HEK293T (cell line): ENCODE data around the gene BRAT1.
"Not testable (repeated sequence)": the region's sequence is repeated elsewhere in the genome, so short reads cannot be mapped to it uniquely, and the experiment has no call there.

Experiments used
- CTCF ChIA-PET: fragments of 350-600 bp; formaldehyde crosslinking; extraction: SDS; loops from one replicate; lab custom pipeline; 2021; ENCODE audit warnings: antibody characterized with exemption, inconsistent platforms; lab: Yijun Ruan, JAX
- POLR2A ChIA-PET: fragments of 350-600 bp; formaldehyde crosslinking; extraction: SDS; loops from one replicate; lab custom pipeline; 2020; ENCODE audit warnings: antibody characterized with exemption, inconsistent platforms; lab: Yijun Ruan, JAX
- DNase-seq: peaks from one replicate; pipeline ENCODE4 v3.0.0; 2012; ENCODE audit warnings: mixed read lengths; ENCODE audit errors: extremely low spot score
- ARNT ChIP-seq: fragments of 450-650 bp; IDR thresholded peaks from 2 replicates; pipeline ENCODE4 v1.6.1; 2017; ENCODE audit warnings: mild to moderate bottlenecking
- BHLHE40 ChIP-seq: fragments of 450-650 bp; IDR thresholded peaks from 2 replicates; pipeline ENCODE4 v1.6.1; 2016; ENCODE audit warnings: mild to moderate bottlenecking, moderate library complexity, borderline replicate concordance
- CTBP1 ChIP-seq: fragments of 450-650 bp; IDR thresholded peaks from 2 replicates; pipeline ENCODE4 v1.6.1; 2016; ENCODE audit warnings: borderline replicate concordance
- ELF4 ChIP-seq: fragments of 450-650 bp; IDR thresholded peaks from 2 replicates; pipeline ENCODE4 v1.6.1; 2017; ENCODE audit warnings: antibody characterized with exemption
- FOXA1 ChIP-seq: fragments of 450-650 bp; IDR thresholded peaks from 2 replicates; pipeline ENCODE4 v1.6.1; 2016; ENCODE audit warnings: mild to moderate bottlenecking
- FOXK2 ChIP-seq: fragments of 450-650 bp; IDR thresholded peaks from 2 replicates; pipeline ENCODE4 v1.6.1; 2016; ENCODE audit warnings: mild to moderate bottlenecking
- FOXM1 ChIP-seq: fragments of 450-650 bp; IDR thresholded peaks from 2 replicates; pipeline ENCODE4 v1.6.1; 2017; ENCODE audit warnings: mild to moderate bottlenecking, borderline replicate concordance
- HDGF ChIP-seq: fragments of 450-650 bp; IDR thresholded peaks from 2 replicates; pipeline ENCODE4 v1.6.1; 2017; ENCODE audit warnings: antibody characterized with exemption, borderline replicate concordance
- L3MBTL2 ChIP-seq: fragments of 450-650 bp; conservative IDR thresholded peaks from 2 replicates; pipeline ENCODE4 v1.6.1; 2016; ENCODE audit warnings: mild to moderate bottlenecking
- LEF1 ChIP-seq: fragments of 450-650 bp; IDR thresholded peaks from 2 replicates; pipeline ENCODE4 v1.6.1; 2017; ENCODE audit warnings: mild to moderate bottlenecking, borderline replicate concordance
- NFRKB ChIP-seq: fragments of 450-650 bp; IDR thresholded peaks from 2 replicates; pipeline ENCODE4 v1.6.1; 2016; ENCODE audit warnings: mild to moderate bottlenecking, moderate library complexity
- SP1 ChIP-seq: fragments of 450-650 bp; IDR thresholded peaks from 2 replicates; pipeline ENCODE4 v1.6.1; 2017
- SUZ12 ChIP-seq: fragments of 450-650 bp; IDR thresholded peaks from 2 replicates; pipeline ENCODE4 v1.6.1; 2016; ENCODE audit warnings: mild to moderate bottlenecking
- TARDBP ChIP-seq: fragments of 450-650 bp; IDR thresholded peaks from 2 replicates; pipeline ENCODE4 v1.6.1; 2016
- ZNF384 ChIP-seq: fragments of 450-650 bp; IDR thresholded peaks from 2 replicates; pipeline ENCODE4 v1.6.1; 2016
- TF ChIP-seq, protein P1 (sequence below): fragments of 450-650 bp; IDR thresholded peaks from 2 replicates; pipeline ENCODE4 v1.6.1; 2016

Gene BRAT1

DNA sequence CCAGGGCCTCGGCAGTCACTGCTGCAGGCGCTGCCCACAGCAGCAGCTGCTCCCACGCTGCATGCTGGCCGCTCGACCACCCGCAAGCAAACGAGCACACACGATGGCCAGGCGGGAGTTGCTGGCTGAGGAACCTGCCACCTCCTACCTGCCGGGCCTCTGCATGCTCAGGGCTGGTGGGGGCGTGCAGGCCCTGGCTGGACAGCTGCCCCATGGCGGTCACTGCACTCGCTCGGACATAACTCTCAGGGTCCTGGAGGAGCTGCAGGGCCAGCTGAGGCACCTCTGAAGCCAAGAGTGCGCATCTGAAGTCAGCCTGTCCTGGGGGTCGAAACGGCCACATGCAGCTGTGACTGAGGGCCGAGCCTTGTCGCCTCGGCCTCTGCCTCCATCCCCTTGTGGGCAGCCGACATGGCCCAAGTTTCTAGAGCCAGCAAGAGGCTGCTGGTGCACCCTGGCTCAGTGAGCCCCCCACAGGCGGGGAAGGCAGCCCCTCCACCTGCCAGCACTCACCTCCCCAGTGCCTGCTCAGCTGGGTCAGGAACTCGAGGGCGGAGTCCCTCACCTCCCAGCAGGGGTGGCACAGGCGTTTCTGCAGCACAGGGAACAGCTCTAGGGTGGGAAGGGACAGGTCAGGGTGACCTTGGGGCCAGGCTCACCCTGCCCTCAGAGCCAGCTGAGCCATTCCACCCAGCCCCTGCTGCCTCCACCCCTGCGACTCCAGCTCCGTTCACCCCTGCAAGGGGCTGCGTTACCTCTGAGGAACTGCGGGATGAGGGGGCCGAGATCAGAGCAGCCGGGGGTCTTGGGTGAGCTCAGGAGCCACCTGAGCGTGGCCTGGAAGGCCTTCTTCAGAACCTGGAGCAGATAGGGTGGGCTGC, 16.1 kb downstream of the BRAT1 start:
- no peak for TF ChIP-seq BHLHE40
- TF ChIP-seq CTBP1 = no peak
- TF ChIP-seq L3MBTL2 = no peak
- no peak for TF ChIP-seq SUZ12
- TF ChIP-seq FOXA1 = no peak
- no peak for TF ChIP-seq ZNF384
- TF ChIP-seq NFRKB = no peak
- TF ChIP-seq FOXK2 = no peak
- TF ChIP-seq SP1 = no peak
- no peak for TF ChIP-seq HDGF
- TF ChIP-seq LEF1 = no peak
- no peak for TF ChIP-seq FOXM1
- TF ChIP-seq TARDBP = no peak
- TF ChIP-seq ELF4 = no peak
- TF ChIP-seq, protein P1, sequence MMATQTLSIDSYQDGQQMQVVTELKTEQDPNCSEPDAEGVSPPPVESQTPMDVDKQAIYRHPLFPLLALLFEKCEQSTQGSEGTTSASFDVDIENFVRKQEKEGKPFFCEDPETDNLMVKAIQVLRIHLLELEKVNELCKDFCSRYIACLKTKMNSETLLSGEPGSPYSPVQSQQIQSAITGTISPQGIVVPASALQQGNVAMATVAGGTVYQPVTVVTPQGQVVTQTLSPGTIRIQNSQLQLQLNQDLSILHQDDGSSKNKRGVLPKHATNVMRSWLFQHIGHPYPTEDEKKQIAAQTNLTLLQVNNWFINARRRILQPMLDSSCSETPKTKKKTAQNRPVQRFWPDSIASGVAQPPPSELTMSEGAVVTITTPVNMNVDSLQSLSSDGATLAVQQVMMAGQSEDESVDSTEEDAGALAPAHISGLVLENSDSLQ = no peak
- TF ChIP-seq ARNT = no peak
- ChIA-PET POLR2A (interaction anchor here (1.1 kb wide), 1 partner anchor 19 kb away, joined by 3 read pairs; no protein-coding TSS in a partner anchor), CTCF (no interaction called here)
- DNase-seq = no peak

DNA sequence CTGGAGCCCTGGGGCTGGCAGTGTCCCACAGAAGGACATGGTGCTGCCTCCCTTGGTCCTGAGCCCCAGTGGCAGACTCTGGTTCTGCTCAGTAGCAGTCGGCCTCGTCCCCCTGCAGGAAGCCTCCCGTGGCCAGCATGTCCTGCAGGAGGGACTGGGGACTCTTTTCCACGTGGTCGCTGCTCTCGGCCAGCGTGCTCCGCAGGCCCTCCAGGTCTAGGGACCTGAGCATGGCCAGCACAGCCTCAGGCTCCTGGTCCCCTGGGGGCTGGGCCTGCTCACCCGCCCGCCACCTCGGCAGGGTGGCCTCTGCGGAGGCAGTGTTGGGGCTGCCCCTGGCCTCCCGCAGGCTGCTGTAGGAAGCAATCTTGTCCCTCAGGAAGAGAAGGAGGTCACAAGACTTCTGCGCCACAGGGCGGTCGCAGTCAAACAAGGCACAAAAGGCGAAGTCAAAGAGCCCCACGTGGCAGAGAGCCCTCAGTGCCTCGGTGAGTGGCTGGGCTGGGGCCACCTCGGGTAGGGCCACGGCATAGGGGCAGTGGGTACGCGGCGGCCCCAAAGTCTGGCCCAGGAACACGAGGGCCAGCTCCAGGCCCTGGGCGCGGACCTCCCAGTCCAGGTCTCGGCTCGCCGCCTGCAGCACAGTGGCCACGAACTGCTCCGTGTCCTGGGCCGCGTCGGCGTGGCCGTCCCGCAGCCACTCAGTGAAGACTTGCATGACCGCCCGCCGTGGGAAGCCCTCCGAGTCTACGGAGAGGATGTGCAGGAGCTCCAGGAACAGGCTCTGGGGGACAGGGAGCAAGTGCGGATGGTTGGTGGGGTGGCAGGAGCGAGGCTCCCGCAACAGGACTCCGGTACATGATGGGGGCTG, 17.1 kb downstream of the BRAT1 start:
- DNase-seq = no peak
- POLR2A ChIA-PET = no interaction called here
- CTCF ChIA-PET = no interaction called here
- TF ChIP-seq FOXA1 (no peak), LEF1 (no peak), ARNT (no peak), SUZ12 (no peak), L3MBTL2 (no peak), SP1 (no peak), FOXM1 (no peak)

DNA sequence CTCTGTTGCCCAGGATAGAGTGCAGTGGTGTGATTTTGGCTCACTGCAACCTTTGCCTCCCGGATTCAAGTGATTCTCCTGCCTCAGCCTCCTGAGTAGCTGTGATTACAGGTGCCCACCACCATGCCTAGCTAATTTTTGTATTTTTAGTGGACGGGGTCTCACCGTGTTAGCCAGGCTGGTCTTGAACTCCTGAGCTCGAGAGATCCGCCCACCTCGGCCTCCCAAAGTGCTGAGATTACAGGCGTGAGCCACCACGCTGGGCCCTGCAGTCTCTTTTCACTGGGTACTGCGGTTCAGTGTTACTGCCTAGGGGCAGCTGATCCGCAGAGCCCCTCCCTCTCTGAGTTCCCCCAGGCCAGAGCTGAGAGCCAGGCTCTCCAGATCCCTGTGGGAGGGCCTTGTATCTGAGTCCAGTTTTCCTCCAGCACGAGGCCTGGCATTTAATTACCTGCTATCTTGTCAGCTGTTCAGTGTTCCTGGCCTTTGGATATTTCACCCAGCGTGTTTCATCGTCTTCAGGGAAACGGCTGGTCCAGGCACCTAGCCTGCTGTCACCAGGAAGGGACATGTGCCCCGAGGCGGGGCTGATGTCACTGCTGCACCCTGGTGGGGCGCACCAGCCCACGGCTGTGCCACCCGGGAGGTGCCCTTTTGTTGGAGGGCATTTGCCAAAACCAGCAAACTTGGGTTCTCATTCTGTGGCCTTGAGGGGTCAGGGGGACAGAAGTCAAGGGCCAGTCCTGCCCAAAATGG, 19.3 kb downstream of the BRAT1 start:
- DNase-seq, POLR2A ChIA-PET, CTCF ChIA-PET: not testable (repeated sequence)

DNA sequence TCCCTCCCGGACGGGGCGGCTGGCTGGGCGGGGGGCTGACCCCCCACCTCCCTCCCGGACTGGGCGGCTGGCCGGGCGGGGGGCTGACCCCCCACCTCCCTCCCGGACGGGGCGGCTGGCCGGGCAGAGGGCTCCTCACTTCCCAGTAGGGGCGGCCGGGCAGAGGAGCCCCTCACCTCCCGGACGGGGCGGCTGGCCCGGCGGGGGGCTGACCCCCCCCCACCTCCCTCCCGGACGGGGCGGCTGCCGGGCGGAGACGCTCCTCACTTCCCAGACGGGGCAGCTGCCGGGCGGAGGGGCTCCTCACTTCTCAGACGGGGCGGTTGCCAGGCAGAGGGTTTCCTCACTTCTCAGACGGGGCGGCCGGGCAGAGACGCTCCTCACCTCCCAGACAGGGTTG, 21.1 kb downstream of the BRAT1 start:
- POLR2A ChIA-PET, CTCF ChIA-PET, DNase-seq: not testable (repeated sequence)

DNA sequence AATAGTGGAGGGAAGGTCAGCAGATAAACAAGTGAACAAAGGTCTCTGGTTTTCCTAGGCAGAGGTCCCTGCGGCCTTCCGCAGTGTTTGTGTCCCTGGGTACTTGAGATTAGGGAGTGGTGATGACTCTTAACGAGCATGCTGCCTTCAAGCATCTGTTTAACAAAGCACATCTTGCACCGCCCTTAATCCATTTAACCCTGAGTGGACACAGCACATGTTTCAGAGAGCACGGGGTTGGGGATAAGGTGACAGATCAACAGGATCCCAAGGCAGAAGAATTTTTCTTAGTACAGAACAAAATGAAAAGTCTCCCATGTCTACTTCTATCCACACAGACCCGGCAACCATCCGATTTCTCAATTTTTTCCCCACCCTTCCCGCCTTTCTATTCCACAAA, 21.8 kb downstream of the BRAT1 start:
- POLR2A ChIA-PET, DNase-seq, CTCF ChIA-PET: not testable (repeated sequence)

DNA sequence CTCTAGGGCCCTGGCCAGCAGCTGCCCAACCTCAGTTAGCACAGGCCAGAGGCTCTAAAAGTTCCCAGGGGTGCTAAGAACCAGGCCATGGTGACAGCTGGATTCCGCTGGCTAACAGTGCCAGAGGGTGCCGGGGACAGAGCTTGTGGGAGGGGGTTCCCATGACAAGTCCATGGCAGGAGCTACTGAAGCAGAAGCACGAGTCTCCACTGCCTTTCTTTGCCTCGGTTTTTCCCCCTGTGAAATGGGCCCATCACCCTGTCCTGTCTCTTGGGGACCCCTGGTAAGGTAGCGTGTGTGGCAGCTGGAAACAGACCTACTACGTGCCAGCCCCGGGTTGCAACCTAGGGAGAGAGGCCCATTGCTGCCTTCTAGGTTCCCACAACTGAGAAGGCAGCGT, 22.5 kb downstream of the BRAT1 start:
- CTCF ChIA-PET, DNase-seq, POLR2A ChIA-PET: not testable (repeated sequence)

DNA sequence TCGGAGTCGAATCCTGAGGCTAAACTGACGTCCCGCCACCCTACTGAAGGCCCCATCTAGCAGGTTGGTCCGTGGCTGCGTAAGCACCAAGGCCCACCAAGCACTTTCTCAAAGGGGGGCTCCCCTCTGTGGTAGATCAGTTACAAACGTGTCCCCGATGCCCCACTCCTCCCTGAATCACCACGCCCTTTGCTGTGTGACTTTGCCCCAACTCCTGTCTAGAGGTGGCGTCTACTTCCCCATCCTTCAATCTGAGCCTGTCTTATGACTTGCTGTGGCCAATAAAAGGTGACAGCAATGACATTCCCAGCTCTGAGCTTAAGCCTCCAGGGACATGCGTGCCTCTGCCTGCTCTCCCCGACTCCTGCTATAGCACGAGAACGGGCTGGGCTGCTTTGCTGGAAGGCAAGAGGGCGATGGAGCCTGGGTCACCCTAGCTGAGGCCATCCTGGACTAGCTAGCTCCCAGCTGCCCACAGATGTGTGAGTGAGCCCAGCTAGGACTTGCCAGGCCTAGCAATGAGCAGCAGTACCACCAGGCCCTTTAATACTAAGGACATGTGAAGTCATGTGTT, 23.0 kb downstream of the BRAT1 start:
- POLR2A ChIA-PET, CTCF ChIA-PET, DNase-seq: not testable (repeated sequence)

DNA sequence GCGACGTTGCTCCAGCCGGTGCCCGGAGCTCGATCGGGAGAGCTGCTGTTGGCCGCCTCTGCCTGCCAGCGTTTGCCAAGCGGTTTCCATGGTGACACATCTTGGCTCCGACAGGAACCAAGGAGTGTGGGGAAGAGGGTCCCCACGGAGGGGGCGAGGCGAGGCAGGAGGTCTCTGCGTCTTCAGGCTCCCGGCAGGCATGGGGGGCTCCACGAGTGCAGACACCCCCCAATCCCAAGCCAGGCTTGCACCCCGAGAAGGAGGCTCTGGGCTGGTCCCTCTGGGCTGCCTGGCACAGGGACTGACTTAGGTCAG, 23.6 kb downstream of the BRAT1 start:
- CTCF ChIA-PET, DNase-seq, POLR2A ChIA-PET: not testable (repeated sequence)

DNA sequence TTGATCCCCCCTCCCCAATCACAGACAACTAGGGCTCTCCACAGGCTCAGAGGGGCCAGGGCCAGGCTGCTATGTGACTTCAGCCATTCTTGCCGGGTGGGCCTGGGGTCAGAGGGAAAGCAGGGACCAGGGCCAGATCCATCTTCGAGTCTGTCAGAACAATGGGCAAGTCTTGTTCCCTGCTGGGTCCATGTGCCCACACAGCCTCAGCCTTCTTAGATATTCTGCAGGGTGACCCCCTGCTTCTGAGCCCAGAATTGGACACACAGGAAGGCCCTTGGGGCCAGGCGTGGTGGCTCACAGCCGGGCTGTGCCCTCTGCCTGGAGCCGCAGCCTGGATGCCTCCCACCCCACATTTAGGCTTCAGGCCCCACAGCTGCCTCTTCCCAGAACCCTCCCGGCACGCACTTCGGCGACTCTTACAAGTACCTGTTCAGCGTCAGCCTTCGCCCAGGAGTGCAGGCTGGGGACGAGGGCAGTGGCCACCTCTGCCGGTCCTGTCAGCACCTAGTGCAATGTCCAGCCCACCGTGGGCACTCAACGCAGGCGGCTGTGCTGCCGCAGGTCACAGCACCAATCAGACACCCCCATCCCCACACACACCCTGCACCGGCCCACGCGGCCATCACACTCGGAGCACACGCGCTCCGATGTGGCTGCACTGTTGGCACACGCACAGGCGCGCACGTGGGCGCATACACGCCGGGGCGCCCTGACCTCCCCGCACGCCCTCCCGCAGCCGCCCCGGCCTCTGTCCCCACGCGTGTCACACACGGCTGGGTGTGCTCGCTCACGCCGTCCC, 24.1 kb downstream of the BRAT1 start:
- POLR2A ChIA-PET, CTCF ChIA-PET, DNase-seq: not testable (repeated sequence)
